Measurements from ENCODE around the gene TMEM170B. TPM values are rescaled to one million over a fixed set of nuclear protein-coding genes. Genes with fewer than 3 reads are reported as not detected.

TMEM170B gene
- total and polyA plus RNA-seq, 2 of the 8 experiments (the other 6 are each of a cell fraction or from before 2014, with no cell fraction given) = 0.80 to 4.3 TPM

GRCh38 chr6:11538052-11538818, 686 bp downstream of the TMEM170B start (continued):
- TF ChIP-seq TAF7 (optimal IDR thresholded peaks at IDR 0.05; ENCODE audit: borderline replicate concordance, low read depth, low read length) = no peak
- TF ChIP-seq KDM4A (IDR thresholded peaks at IDR 0.05; ENCODE audit: low read depth, low read length, severe bottlenecking) = peak; percentile 78
- no peak for TF ChIP-seq POLR2AphosphoS5 (IDR thresholded peaks at IDR 0.05; ENCODE audit: low read depth, low read length)
- peak; percentile 40 for TF ChIP-seq EZH2 (IDR thresholded peaks at IDR 0.05; ENCODE audit: low read depth, low read length, severe bottlenecking)
- no peak for TF ChIP-seq POLR2A (IDR thresholded peaks at IDR 0.05; ENCODE audit: control extremely low read depth in 1 of 2, low read depth in 2 of 2, low read length in 2 of 2)
- TF ChIP-seq SUZ12 (IDR thresholded peaks at IDR 0.05; ENCODE audit: low read length) = no peak
- TF ChIP-seq, protein P1, sequence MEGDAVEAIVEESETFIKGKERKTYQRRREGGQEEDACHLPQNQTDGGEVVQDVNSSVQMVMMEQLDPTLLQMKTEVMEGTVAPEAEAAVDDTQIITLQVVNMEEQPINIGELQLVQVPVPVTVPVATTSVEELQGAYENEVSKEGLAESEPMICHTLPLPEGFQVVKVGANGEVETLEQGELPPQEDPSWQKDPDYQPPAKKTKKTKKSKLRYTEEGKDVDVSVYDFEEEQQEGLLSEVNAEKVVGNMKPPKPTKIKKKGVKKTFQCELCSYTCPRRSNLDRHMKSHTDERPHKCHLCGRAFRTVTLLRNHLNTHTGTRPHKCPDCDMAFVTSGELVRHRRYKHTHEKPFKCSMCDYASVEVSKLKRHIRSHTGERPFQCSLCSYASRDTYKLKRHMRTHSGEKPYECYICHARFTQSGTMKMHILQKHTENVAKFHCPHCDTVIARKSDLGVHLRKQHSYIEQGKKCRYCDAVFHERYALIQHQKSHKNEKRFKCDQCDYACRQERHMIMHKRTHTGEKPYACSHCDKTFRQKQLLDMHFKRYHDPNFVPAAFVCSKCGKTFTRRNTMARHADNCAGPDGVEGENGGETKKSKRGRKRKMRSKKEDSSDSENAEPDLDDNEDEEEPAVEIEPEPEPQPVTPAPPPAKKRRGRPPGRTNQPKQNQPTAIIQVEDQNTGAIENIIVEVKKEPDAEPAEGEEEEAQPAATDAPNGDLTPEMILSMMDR (IDR thresholded peaks at IDR 0.05; ENCODE audit: control extremely low read depth in 1 of 3, insufficient read depth in 1 of 3, low read depth in 1 of 3, low read length in 3 of 3) = no peak
- no peak for TF ChIP-seq JUND (IDR thresholded peaks at IDR 0.05; ENCODE audit: low read length)
- no peak for TF ChIP-seq KDM5A (IDR thresholded peaks at IDR 0.05; ENCODE audit: low read length)
- no peak for TF ChIP-seq RFX5 (IDR thresholded peaks at IDR 0.05; ENCODE audit: borderline replicate concordance, low read depth, low read length)
- no peak for TF ChIP-seq KDM1A (IDR thresholded peaks at IDR 0.05; ENCODE audit: borderline replicate concordance, low read length)
- no peak for TF ChIP-seq ZNF274 (IDR thresholded peaks at IDR 0.05; ENCODE audit: borderline replicate concordance, extremely low read depth, low read length)
- no peak for TF ChIP-seq SP2 (IDR thresholded peaks at IDR 0.05; ENCODE audit: low read length)
- no peak for TF ChIP-seq CHD2 (IDR thresholded peaks at IDR 0.05; ENCODE audit: low read length)
